Hepatocyte (in vitro differentiated cells): ENCODE data around the gene PDXP. TPM values are rescaled to one million over a fixed set of nuclear protein-coding genes. Genes with fewer than 3 reads are reported as not detected.

Experiments
- DNase-seq: peaks from one replicate; pipeline ENCODE4 v3.0.0-alpha.2; 2016; ENCODE audit warnings: low spot score
- H2AFZ ChIP-seq: fragments of 200-600 bp; sonication (generic); 2 replicates; pipeline ENCODE4 v1.6.0; 2016; ENCODE audit warnings: antibody characterized with exemption, mild to moderate bottlenecking
- H3K27ac ChIP-seq: fragments of 200-600 bp; sonication (generic); 2 replicates; pipeline ENCODE4 v1.5.1; 2016; ENCODE audit warnings: mild to moderate bottlenecking
- H3K27me3 ChIP-seq: fragments of 200-600 bp; sonication (generic); 2 replicates; pipeline ENCODE4 v1.6.1; 2016
- H3K36me3 ChIP-seq: fragments of 200-600 bp; sonication (generic); replicated peaks from 2 replicates; pipeline ENCODE4 v1.5.1; 2016; ENCODE audit warnings: low read depth; ENCODE audit not compliant: insufficient read depth
- H3K4me1 ChIP-seq: fragments of 200-600 bp; sonication (generic); 2 replicates; pipeline ENCODE4 v1.5.1; 2016; ENCODE audit warnings: mild to moderate bottlenecking, moderate library complexity; ENCODE audit not compliant: insufficient read depth
- H3K4me2 ChIP-seq: fragments of 200-600 bp; sonication (generic); 2 replicates; pipeline ENCODE4 v1.6.0; 2016
- H3K4me3 ChIP-seq: fragments of 200-600 bp; sonication (generic); 2 replicates; pipeline ENCODE4 v1.5.1; 2016; ENCODE audit warnings: mild to moderate bottlenecking
- H3K79me2 ChIP-seq: fragments of 200-600 bp; sonication (generic); 2 replicates; pipeline ENCODE4 v1.6.0; 2017; ENCODE audit warnings: mild to moderate bottlenecking
- H3K9me2 ChIP-seq: fragments of 200-600 bp; sonication (generic); replicated peaks from 2 replicates; pipeline ENCODE4 v1.6.0; 2017; ENCODE audit warnings: mild to moderate bottlenecking; ENCODE audit not compliant: insufficient read depth
- H3K9me3 ChIP-seq: fragments of 200-600 bp; sonication (generic); 2 replicates; pipeline ENCODE4 v1.5.1; 2016; ENCODE audit warnings: low read depth, mild to moderate bottlenecking
- H4K20me1 ChIP-seq: fragments of 200-600 bp; sonication (generic); 2 replicates; pipeline ENCODE4 v1.6.0; 2016; ENCODE audit warnings: mild to moderate bottlenecking; ENCODE audit not compliant: insufficient read depth, poor library complexity, severe bottlenecking
- CTCF ChIP-seq: fragments of 200-600 bp; sonication (generic); IDR thresholded peaks from 2 replicates; pipeline ENCODE4 v1.5.1; 2016; ENCODE audit warnings: antibody characterized with exemption, mild to moderate bottlenecking; ENCODE audit not compliant: poor library complexity
- EZH2 ChIP-seq: fragments of 200-600 bp; sonication (generic); IDR thresholded peaks from 2 replicates; pipeline ENCODE4 v1.6.1; 2016; ENCODE audit warnings: antibody characterized with exemption, mild to moderate bottlenecking, borderline replicate concordance
- EZH2phosphoT487 ChIP-seq: fragments of 200-600 bp; sonication (generic); IDR thresholded peaks from one replicate; pipeline ENCODE4 v1.6.1; 2018; ENCODE audit warnings: antibody characterized with exemption, mild to moderate bottlenecking, low read depth, moderate library complexity; ENCODE audit not compliant: unreplicated experiment, severe bottlenecking
- WGBS: methylation state at CpG from one replicate; pipeline ENCODE4 v1.1.6; 2016; ENCODE audit warnings: low lambda C conversion rate; ENCODE audit errors: missing lambda C conversion rate; 5-methylcytosine and 5-hydroxymethylcytosine counted together
- polyA plus RNA-seq: library from polyadenylated mRNA; unstranded; fragments of >200 nt; fragmentation: Nextera tagmentation; extraction: Ambion mirVana; gene quantifications from 2 replicates; pipeline ENCODE4 v1.2.1, GENCODE V29; 2016
- total RNA-seq: library from RNA; depleted of rRNA; stranded (reverse); fragments of >200 nt; gene quantifications from 2 replicates; pipeline ENCODE4 v1.2.3, GENCODE V29; 2014

The PDXP gene
- total and polyA plus RNA-seq, 2 experiments from 2014 or later = 15.0 to 27.6 TPM

DNA sequence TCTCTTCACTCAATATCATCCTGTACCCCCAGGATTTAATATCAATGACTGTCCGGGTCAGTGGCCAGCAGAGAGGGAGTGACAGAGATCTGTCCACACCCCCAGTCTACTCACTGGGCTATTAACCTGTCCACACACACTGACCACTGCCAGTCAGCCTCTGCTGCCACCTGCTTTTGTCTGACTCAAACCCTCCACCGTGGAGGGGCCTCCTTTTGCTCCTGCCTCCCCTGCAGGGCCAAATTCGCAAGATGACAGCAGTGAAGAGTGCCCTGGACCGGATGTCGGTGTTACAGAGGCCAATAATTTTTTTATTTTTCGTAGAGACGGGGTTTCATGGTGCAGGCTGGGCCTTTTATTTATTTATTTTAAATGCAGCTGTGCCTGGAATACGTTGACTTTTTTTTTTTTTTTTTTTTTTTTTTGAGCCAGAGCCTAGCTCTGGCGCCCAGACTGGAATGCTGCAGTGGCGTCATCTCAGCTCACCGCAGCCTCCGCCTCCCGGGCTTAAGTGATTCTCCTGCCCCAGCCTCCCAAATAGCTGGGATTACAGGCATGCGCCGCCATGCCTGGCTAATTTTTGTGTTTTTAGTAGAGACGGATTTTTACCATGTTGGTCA is 5.1 kb downstream of the PDXP start:
- Histone ChIP-seq H3K27ac (no peak overlapping the region), H3K4me1 (peaks cover 21% of the 10 kb centered on the region), H3K36me3 (no peaks in the 10 kb centered on the region), H4K20me1 (peaks cover 6% of the 10 kb centered on the region), H3K9me3 (no peaks in the 10 kb centered on the region), H3K79me2 (peaks cover 61% of the 10 kb centered on the region), H3K4me3 (no peak overlapping the region), H2AFZ (no peak overlapping the region), H3K9me2 (no peaks in the 10 kb centered on the region), H3K4me2 (no peak overlapping the region), H3K27me3 (no peaks in the 10 kb centered on the region)
- WGBS = 86% methylated on average over 16 of the region's 16 CpGs
- TF ChIP-seq EZH2 (no peak), CTCF (no peak), EZH2phosphoT487 (no peak)
- DNase-seq = no peak

GRCh38 chr22:37664249-37665101 is 6.0 kb downstream of the PDXP start:
- peaks cover 21% of the 10 kb centered on the region for H3K4me1 ChIP-seq
- H3K4me3 ChIP-seq = no peak overlapping the region
- H3K27ac ChIP-seq = no peak overlapping the region
- DNase-seq = no peak
- no peak overlapping the region for H2AFZ ChIP-seq
- no peaks in the 10 kb centered on the region for H3K36me3 ChIP-seq
- 88% methylated on average over 16 of the region's 16 CpGs for WGBS
- H3K79me2 ChIP-seq = peaks cover 56% of the 10 kb centered on the region
- TF ChIP-seq EZH2phosphoT487 (no peak), EZH2 (no peak), CTCF (no peak)
- H3K9me2 ChIP-seq = no peaks in the 10 kb centered on the region
- H3K27me3 ChIP-seq = no peaks in the 10 kb centered on the region
- H3K4me2 ChIP-seq = no peak overlapping the region
- peaks cover 6% of the 10 kb centered on the region for H4K20me1 ChIP-seq
- H3K9me3 ChIP-seq = no peaks in the 10 kb centered on the region

DNA sequence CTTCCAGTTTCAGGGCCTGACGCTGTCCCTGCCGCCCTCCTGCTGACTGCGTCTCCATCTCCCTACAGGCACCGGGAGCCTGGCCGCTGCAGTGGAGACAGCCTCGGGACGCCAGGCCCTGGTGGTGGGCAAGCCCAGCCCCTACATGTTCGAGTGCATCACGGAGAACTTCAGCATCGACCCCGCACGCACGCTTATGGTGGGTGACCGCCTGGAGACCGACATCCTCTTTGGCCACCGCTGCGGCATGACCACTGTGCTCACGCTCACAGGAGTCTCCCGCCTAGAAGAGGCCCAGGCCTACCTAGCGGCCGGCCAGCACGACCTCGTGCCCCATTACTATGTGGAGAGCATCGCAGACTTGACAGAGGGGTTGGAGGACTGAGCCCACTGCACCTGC is 7.0 kb downstream of the PDXP start:
- H3K36me3 ChIP-seq = no peaks in the 10 kb centered on the region
- H3K27me3 ChIP-seq = no peaks in the 10 kb centered on the region
- peaks cover 12% of the 10 kb centered on the region for H3K4me1 ChIP-seq
- no peak overlapping the region for H3K4me2 ChIP-seq
- TF ChIP-seq EZH2 (no peak), EZH2phosphoT487 (no peak), CTCF (no peak)
- H4K20me1 ChIP-seq = peaks cover 5% of the 10 kb centered on the region
- H3K27ac ChIP-seq = no peak overlapping the region
- DNase-seq = no peak
- peaks cover 46% of the 10 kb centered on the region for H3K79me2 ChIP-seq
- no peaks in the 10 kb centered on the region for H3K9me3 ChIP-seq
- no peaks in the 10 kb centered on the region for H3K9me2 ChIP-seq
- no peak overlapping the region for H3K4me3 ChIP-seq
- no peak overlapping the region for H2AFZ ChIP-seq
- WGBS = 97% methylated on average over 21 of the region's 24 CpGs
